ENCODE measurements around the gene SPRR2B. TPM values are rescaled to one million over a fixed set of nuclear protein-coding genes. Genes with fewer than 3 reads are reported as not detected.

SPRR2B gene
- total RNA-seq, 1 donor from 2014 or later = not detected

GRCh38 chr1:153032677-153033308, 38.6 kb downstream of the SPRR2B start:
- no peak overlapping the region for H3K4me3 Mint-ChIP-seq (ENCODE audit: unreplicated experiment)
- H3K36me3 Mint-ChIP-seq (ENCODE audit: low read depth) = no peaks in the 10 kb centered on the region
- peaks cover 2% of the 10 kb centered on the region for H3K27me3 Mint-ChIP-seq (ENCODE audit: low read depth)
- TF ChIP-seq CTCF (IDR thresholded peaks at IDR 0.05) = no peak
- H3K9me3 Mint-ChIP-seq (ENCODE audit: low read depth) = no peaks in the 10 kb centered on the region
- no peak overlapping the region for H3K27ac Mint-ChIP-seq (ENCODE audit: unreplicated experiment)
- DNase-seq (ENCODE audit: low spot score) = no peak
- H3K4me1 Mint-ChIP-seq (ENCODE audit: low read depth) = no peaks in the 10 kb centered on the region

- Mint-ChIP-seq H3K4me3 (ENCODE audit: unreplicated experiment) (no peak overlapping the region), H3K36me3 (ENCODE audit: low read depth) (no peaks in the 10 kb centered on the region)
- TF ChIP-seq CTCF (IDR thresholded peaks at IDR 0.05) = no peak
These were observed 39.3 kb downstream of the SPRR2B start for GRCh38 chr1:153032073-153032472.

GRCh38 chr1:153030895-153031294, 40.5 kb downstream of the SPRR2B start, which contains the start of gene SPRR1B:
Gene SPRR1B (plus strand): TSS chr1:153031203. CDS start chr1:153032346, 1,143 bp downstream.
- DNase-seq (ENCODE audit: low spot score) = no peak
- Mint-ChIP-seq H3K9me3 (ENCODE audit: low read depth) (no peaks in the 10 kb centered on the region), H3K27ac (ENCODE audit: unreplicated experiment) (no peak within 1 kb of the TSS), H3K27me3 (ENCODE audit: low read depth) (peaks cover 2% of the 10 kb centered on the region), H3K4me1 (ENCODE audit: low read depth) (no peaks in the 10 kb centered on the region), H3K36me3 (ENCODE audit: low read depth) (no peaks in the 10 kb centered on the region), H3K4me3 (ENCODE audit: unreplicated experiment) (no peak within 1 kb of the TSS)
- no peak for TF ChIP-seq CTCF (IDR thresholded peaks at IDR 0.05)

More at GRCh38 chr1:153032073-153032472, 39.3 kb downstream of the SPRR2B start:
- Mint-ChIP-seq H3K9me3 (ENCODE audit: low read depth) (no peaks in the 10 kb centered on the region), H3K27me3 (ENCODE audit: low read depth) (peaks cover 2% of the 10 kb centered on the region), H3K27ac (ENCODE audit: unreplicated experiment) (no peak overlapping the region), H3K4me1 (ENCODE audit: low read depth) (no peaks in the 10 kb centered on the region)
- no peak for DNase-seq (ENCODE audit: low spot score)

GRCh38 chr1:153028766-153029165, 42.6 kb downstream of the SPRR2B start:
- Mint-ChIP-seq H3K9me3 (ENCODE audit: low read depth) (peaks cover 4% of the 10 kb centered on the region), H3K27ac (ENCODE audit: unreplicated experiment) (no peak overlapping the region)

GRCh38 chr1:153025797-153026196, 45.6 kb downstream of the SPRR2B start:
- no peak for DNase-seq (ENCODE audit: low spot score)
- no peak for TF ChIP-seq CTCF (IDR thresholded peaks at IDR 0.05)
- no peak overlapping the region for H3K4me3 Mint-ChIP-seq (ENCODE audit: unreplicated experiment)

More at GRCh38 chr1:153028766-153029165, 42.6 kb downstream of the SPRR2B start:
- no peak for TF ChIP-seq CTCF (IDR thresholded peaks at IDR 0.05)
- H3K36me3 Mint-ChIP-seq (ENCODE audit: low read depth) = no peaks in the 10 kb centered on the region
- no peaks in the 10 kb centered on the region for H3K4me1 Mint-ChIP-seq (ENCODE audit: low read depth)
- no peak overlapping the region for H3K4me3 Mint-ChIP-seq (ENCODE audit: unreplicated experiment)
- no peak for DNase-seq (ENCODE audit: low spot score)
- no peaks in the 10 kb centered on the region for H3K27me3 Mint-ChIP-seq (ENCODE audit: low read depth)

More at GRCh38 chr1:153025797-153026196, 45.6 kb downstream of the SPRR2B start:
- peaks cover 4% of the 10 kb centered on the region for H3K9me3 Mint-ChIP-seq (ENCODE audit: low read depth)
- H3K4me1 Mint-ChIP-seq (ENCODE audit: low read depth) = no peaks in the 10 kb centered on the region
- no peaks in the 10 kb centered on the region for H3K36me3 Mint-ChIP-seq (ENCODE audit: low read depth)
- no peaks in the 10 kb centered on the region for H3K27me3 Mint-ChIP-seq (ENCODE audit: low read depth)
- H3K27ac Mint-ChIP-seq (ENCODE audit: unreplicated experiment) = no peak overlapping the region
